Esophagus muscularis mucosa (tissue), 4 donors: ENCODE data around the gene TTC34. TPM values are rescaled to one million over a fixed set of nuclear protein-coding genes. Genes with fewer than 3 reads are reported as not detected.

Experiments
- DNase-seq: peaks from one replicate; pipeline ENCODE4 v3.0.0-alpha.2; 2017; ENCODE audit errors: extremely low spot score
- H3K27ac ChIP-seq, 4 donors: fragments of 200-600 bp; sonication (generic); replicated peaks in 1 of 4; 1 replicate in 3 of 4; 2 replicates in 1 of 4; pipeline ENCODE4 v1.5.1; 2016 to 2019; ENCODE audit warnings: mild to moderate bottlenecking in 1 of 4
- H3K27me3 ChIP-seq, 4 donors: fragments of 200-600 bp; sonication (generic); one replicate each; pipeline versions ENCODE4 v1.5.1 to v1.6.0; 2016 to 2019
- H3K36me3 ChIP-seq, 4 donors: fragments of 200-600 bp; sonication (generic); one replicate each; pipeline ENCODE4 v1.5.1; 2016 to 2019
- H3K4me1 ChIP-seq, 4 donors: fragments of 200-600 bp; sonication (generic); one replicate each; pipeline ENCODE4 v1.5.1; 2016 to 2019
- H3K4me3 ChIP-seq, 4 donors: fragments of 200-600 bp; sonication (generic); 1 replicate in 2 of 4; 2 replicates in 2 of 4; pipeline ENCODE4 v1.5.1; 2016 to 2019; ENCODE audit warnings: mild to moderate bottlenecking in 4 of 4, moderate library complexity in 1 of 4
- H3K9me3 ChIP-seq, 4 donors: fragments of 200-600 bp; sonication (generic); 1 replicate in 3 of 4; 2 replicates in 1 of 4; pipeline ENCODE4 v1.5.1; 2016 to 2019
- EP300 ChIP-seq: sonication (generic); formaldehyde crosslinking; IDR thresholded peaks from one replicate; pipeline ENCODE4 v1.6.1; 2017; ENCODE audit warnings: antibody characterized with exemption
- POLR2A ChIP-seq: fragments of 450-650 bp; IDR thresholded peaks from one replicate; pipeline ENCODE4 v1.6.1; 2017; ENCODE audit warnings: antibody characterized with exemption, moderate library complexity, mild to moderate bottlenecking, low read depth
- POLR2AphosphoS5 ChIP-seq, 2 donors: sonication (generic); formaldehyde crosslinking; IDR thresholded peaks; one replicate each; pipeline ENCODE4 v1.6.1; 2017; ENCODE audit warnings: antibody characterized with exemption in 2 of 2
- WGBS: methylation state at CpG from one replicate; pipeline ENCODE4 v1.1.5; 2018; 5-methylcytosine and 5-hydroxymethylcytosine counted together
- intact Hi-C: fragments of 100-400 bp; cut with DNase I; formaldehyde crosslinking; loops from one replicate; pipeline ENCODE4 v1.15.1; 2023
- total RNA-seq, 4 donors: library from RNA; depleted of rRNA; stranded (reverse); fragments of >200 nt; gene quantifications; one replicate each; pipeline versions ENCODE4 v1.1.0 to v1.2.1, GENCODE V29; 2016
- TF ChIP-seq, protein P1 (sequence below), 3 experiments: fragments of 200-600 bp in 2 of 3; fragments of 450-650 bp in 1 of 3; sonication (generic) in 2 of 3; IDR thresholded peaks; one replicate each; pipeline ENCODE4 v1.5.1; 2017 to 2019; ENCODE audit warnings: antibody characterized with exemption in 3 of 3, mild to moderate bottlenecking in 2 of 3, moderate library complexity in 1 of 3

TTC34 gene
- total RNA-seq, 4 donors from 2014 or later: under 0.01 to 0.46 (median 0.10) TPM

DNA sequence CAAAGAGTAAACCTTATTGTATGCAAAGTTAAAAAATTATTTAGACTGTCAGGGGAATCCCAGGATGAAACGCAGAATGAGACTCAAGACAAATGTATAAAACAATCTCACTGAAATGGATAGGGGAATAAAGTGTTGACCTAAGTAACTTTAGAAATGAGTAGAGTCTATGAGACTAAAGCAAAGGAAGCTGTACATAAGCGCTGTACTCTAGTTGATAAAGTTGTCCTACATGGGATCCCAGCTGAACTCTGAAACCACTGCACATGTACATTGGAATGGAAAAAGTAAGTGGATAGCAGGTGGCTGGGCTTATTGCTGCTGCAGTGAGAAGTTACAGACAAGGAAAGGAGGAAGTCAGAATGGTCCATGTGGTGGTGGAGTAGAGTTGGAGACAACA lies 187.3 kb downstream of the TTC34 start:
- Histone ChIP-seq H3K4me1 (peaks cover 0 to 12% (median 9%) of the 10 kb centered on the region in 4 donors), H3K36me3 (no peaks in the 10 kb centered on the region), H3K27me3 (peaks cover 0 to 74% (median 3%) of the 10 kb centered on the region in 4 donors), H3K9me3 (peaks cover 0 to 36% (median 18%) of the 10 kb centered on the region in 4 donors), H3K4me3 (no peak overlapping the region), H3K27ac (no peak overlapping the region)
- DNase-seq: no peak
- intact Hi-C loops: no loop called here
- WGBS: 93% methylated on average over 2 of the region's 2 CpGs
- TF ChIP-seq, protein P1, sequence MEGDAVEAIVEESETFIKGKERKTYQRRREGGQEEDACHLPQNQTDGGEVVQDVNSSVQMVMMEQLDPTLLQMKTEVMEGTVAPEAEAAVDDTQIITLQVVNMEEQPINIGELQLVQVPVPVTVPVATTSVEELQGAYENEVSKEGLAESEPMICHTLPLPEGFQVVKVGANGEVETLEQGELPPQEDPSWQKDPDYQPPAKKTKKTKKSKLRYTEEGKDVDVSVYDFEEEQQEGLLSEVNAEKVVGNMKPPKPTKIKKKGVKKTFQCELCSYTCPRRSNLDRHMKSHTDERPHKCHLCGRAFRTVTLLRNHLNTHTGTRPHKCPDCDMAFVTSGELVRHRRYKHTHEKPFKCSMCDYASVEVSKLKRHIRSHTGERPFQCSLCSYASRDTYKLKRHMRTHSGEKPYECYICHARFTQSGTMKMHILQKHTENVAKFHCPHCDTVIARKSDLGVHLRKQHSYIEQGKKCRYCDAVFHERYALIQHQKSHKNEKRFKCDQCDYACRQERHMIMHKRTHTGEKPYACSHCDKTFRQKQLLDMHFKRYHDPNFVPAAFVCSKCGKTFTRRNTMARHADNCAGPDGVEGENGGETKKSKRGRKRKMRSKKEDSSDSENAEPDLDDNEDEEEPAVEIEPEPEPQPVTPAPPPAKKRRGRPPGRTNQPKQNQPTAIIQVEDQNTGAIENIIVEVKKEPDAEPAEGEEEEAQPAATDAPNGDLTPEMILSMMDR (IDR thresholded peaks at IDR 0.05): no peak
- no peak for TF ChIP-seq POLR2AphosphoS5 (IDR thresholded peaks at IDR 0.05)
- no peak for TF ChIP-seq EP300
- no peak for TF ChIP-seq POLR2A

DNA sequence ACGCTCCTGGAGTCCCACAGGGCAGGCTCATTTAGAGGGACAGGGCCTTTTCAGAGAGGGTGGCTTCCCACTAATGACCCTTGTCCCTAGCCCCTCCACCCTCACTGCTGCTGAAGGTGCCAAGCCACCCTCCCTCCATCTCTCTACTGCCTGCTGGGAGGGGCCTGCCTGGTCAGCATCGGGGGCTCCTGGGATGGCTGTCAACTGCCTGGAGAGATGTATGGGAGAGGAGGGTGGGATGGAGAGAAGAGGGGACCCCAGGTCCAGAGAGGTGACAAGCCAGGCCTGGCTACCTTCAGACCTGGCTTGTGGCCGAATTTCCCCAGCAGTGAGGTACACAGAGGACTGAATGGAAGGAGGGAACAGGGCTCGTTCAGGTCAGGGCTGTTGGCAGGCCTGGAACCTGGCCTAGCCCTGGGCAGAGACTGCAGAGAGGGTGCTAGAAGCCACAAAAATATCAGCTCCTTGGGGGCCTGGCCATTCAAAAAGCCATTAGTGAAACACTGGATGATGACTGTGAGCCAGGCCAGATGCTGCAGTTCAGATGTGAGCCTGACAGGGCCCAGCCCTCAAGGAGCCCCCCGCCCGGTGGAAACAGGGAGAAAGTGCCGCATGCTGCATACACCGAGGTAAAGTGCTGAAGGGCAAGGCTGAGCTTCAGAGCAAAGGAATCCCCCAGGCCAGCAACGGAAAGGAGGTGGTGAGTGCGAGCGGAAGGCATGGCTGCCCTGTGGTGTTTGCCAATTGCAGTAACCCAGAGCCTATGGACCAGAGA lies 188.7 kb downstream of the TTC34 start:
- DNase-seq: no peak
- H3K36me3 ChIP-seq: no peaks in the 10 kb centered on the region
- intact Hi-C loops: no loop called here
- no peak overlapping the region for H3K4me3 ChIP-seq
- 63% methylated on average over 9 of the region's 11 CpGs for WGBS
- H3K9me3 ChIP-seq: peaks cover 0 to 36% (median 18%) of the 10 kb centered on the region in 4 donors
- H3K27ac ChIP-seq: no peak overlapping the region
- H3K27me3 ChIP-seq: peaks cover 0 to 64% (median 3%) of the 10 kb centered on the region in 4 donors
- TF ChIP-seq, protein P1 (IDR thresholded peaks at IDR 0.05): no peak
- no peak for TF ChIP-seq POLR2A
- TF ChIP-seq POLR2AphosphoS5 (IDR thresholded peaks at IDR 0.05): no peak
- no peak for TF ChIP-seq EP300
- peaks cover 3 to 12% (median 10%) of the 10 kb centered on the region in 4 donors for H3K4me1 ChIP-seq

DNA sequence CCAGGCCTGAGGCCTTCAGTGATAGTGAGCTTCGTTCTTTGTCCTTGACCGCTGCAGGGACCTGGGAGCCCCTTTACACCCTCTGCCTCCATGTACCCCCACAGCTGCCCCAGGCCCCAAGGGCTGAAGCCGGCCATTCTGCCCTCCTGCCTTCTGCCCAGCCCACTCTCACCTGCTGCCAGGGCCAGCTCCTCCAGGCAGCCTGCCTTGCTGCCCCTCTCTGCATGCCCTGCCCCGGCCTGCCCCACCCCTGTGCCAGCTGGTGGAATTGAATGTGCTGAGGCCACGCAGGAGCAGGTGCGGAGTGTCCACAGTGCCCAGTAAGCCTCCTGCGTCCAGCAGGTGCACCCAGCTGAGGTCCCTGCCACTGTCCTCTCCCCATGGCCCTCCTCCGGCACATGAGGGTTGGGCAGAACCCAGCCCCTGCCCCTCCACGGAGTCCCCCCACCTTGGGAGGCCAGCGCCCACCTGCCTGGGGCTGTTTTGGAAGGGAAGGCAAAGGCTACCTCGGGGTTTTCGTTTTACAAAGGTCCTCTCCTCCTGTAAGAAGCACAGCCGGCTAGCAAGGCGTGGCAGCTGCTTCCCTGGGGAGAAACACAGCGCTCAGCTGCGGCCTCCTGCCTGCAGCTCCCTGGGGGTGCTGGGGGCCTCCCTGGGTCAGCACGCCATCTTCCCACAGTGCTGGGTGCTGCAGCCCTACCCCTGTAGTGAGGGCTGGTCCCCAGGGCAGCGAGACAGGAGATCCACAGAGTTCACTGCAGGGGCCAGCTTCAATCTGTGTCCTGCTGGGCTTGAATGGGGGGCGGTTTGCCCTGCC lies 189.7 kb downstream of the TTC34 start:
- TF ChIP-seq POLR2AphosphoS5 (IDR thresholded peaks at IDR 0.05) (no peak), POLR2A (no peak), EP300 (no peak)
- TF ChIP-seq, protein P1 (IDR thresholded peaks at IDR 0.05): no peak
- no peak overlapping the region for H3K27ac ChIP-seq
- intact Hi-C loops: no loop called here
- no peak overlapping the region for H3K4me3 ChIP-seq
- WGBS: 85% methylated on average over 6 of the region's 19 CpGs
- peaks cover 0 to 67% (median 3%) of the 10 kb centered on the region in 4 donors for H3K27me3 ChIP-seq
- no peak for DNase-seq
- peaks cover 12 to 20% (median 17%) of the 10 kb centered on the region in 4 donors for H3K4me1 ChIP-seq
- no peaks in the 10 kb centered on the region for H3K36me3 ChIP-seq
- H3K9me3 ChIP-seq: peaks cover 0 to 35% (median 18%) of the 10 kb centered on the region in 4 donors

DNA sequence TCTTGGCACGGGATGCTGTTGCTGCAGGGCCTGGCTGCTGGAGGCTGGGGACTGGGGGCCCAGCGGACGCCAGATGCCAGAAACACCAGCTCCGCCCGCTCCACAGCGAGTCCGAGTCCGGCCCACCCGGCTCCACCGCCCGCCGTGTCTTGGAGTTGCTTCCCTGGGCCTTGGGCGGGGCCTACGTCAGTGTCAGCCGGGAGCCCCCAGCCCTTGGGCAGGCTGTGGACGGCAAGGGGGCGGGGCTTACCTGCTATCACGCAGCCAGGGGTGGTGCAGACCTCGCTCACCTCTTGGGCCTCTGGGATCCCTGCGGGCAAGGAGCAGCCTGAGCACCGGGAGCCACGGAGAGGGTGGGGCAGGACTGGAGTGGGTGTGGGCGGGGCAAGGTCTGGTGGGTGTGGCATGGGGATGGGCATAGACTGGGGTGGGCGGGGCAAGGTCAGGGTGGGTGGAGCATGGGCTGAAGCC lies 190.4 kb downstream of the TTC34 start:
- DNase-seq: no peak
- Histone ChIP-seq H3K27ac (no peak overlapping the region), H3K4me3 (peak overlapping the region; percentile 8 to 28 (median 22)), H3K36me3 (no peaks in the 10 kb centered on the region), H3K9me3 (peaks cover 0 to 29% (median 18%) of the 10 kb centered on the region in 4 donors), H3K27me3 (peaks cover 0 to 69% (median 3%) of the 10 kb centered on the region in 4 donors), H3K4me1 (peaks cover 12 to 21% (median 17%) of the 10 kb centered on the region in 4 donors)
- TF ChIP-seq POLR2A: no peak
- TF ChIP-seq EP300: no peak
- TF ChIP-seq POLR2AphosphoS5 (IDR thresholded peaks at IDR 0.05): no peak
- TF ChIP-seq, protein P1 (IDR thresholded peaks at IDR 0.05): no peak
- intact Hi-C loops: no loop called here
- WGBS: 15% methylated on average over 5 of the region's 24 CpGs
